Measurements from ENCODE around the gene CNGA2. TPM values are rescaled to one million over a fixed set of nuclear protein-coding genes. Genes with fewer than 3 reads are reported as not detected.

The CNGA2 gene
- total RNA-seq, 2 donors from 2014 or later, result not detected

DNA sequence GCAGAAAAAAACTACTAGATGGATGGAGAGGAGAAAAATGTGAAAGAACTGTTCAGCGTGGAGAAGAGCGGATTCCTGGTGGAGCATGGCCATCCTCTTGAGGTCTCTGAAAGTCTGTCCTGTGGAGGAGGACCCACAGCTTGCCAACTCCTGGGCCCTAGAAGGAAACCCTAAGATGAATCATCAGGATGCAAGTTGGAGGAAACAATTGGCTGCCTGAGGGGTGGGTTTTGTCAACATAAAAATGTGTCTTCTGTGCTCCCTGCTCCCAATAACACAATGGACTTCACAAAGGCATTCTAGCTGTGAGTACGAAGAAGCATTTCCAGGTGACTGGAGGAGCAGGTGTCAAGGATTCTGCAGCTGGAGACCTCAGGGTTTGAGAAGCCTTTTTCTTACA lies 37.2 kb downstream of the CNGA2 start:
- no peak for DNase-seq
- Histone ChIP-seq H3K27ac (no peak overlapping the region), H3K4me1 (no peaks in the 10 kb centered on the region), H3K9me3 (no peaks in the 10 kb centered on the region), H3K27me3 (no peaks in the 10 kb centered on the region), H3K9ac (ENCODE audit: low read depth in 2 of 2, low read length in 2 of 2) (no peak overlapping the region), H3K4me3 (no peak overlapping the region), H3K36me3 (no peaks in the 10 kb centered on the region)
- TF ChIP-seq, protein P1, sequence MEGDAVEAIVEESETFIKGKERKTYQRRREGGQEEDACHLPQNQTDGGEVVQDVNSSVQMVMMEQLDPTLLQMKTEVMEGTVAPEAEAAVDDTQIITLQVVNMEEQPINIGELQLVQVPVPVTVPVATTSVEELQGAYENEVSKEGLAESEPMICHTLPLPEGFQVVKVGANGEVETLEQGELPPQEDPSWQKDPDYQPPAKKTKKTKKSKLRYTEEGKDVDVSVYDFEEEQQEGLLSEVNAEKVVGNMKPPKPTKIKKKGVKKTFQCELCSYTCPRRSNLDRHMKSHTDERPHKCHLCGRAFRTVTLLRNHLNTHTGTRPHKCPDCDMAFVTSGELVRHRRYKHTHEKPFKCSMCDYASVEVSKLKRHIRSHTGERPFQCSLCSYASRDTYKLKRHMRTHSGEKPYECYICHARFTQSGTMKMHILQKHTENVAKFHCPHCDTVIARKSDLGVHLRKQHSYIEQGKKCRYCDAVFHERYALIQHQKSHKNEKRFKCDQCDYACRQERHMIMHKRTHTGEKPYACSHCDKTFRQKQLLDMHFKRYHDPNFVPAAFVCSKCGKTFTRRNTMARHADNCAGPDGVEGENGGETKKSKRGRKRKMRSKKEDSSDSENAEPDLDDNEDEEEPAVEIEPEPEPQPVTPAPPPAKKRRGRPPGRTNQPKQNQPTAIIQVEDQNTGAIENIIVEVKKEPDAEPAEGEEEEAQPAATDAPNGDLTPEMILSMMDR (IDR thresholded peaks at IDR 0.05), result no peak
- intact Hi-C loops (cut with DNase I), result no loop called here

DNA sequence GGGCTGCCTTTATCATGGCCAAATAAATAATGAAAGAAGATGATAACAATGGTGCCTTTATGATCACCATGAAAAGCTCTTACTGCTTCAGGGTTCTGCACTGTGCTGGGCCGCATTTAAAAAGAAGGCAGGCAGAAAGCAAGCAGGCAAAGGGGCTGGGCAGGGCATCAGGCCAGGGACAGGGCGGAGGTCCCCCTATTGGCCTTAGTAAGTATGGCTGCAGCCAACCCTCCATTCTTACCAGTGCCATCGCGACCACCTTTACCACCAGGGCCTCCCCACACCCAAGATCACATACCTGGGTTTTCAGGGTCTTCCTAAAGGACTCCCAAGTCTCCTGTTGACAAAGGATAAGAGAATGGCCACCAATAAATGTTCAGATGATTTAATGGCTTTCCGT lies 38.9 kb downstream of the CNGA2 start:
- Histone ChIP-seq H3K4me3 (no peak overlapping the region), H3K9me3 (no peaks in the 10 kb centered on the region), H3K36me3 (no peaks in the 10 kb centered on the region), H3K27ac (no peak overlapping the region), H3K9ac (ENCODE audit: low read depth in 2 of 2, low read length in 2 of 2) (no peak overlapping the region), H3K4me1 (no peaks in the 10 kb centered on the region), H3K27me3 (no peaks in the 10 kb centered on the region)
- intact Hi-C loops (cut with DNase I), result no loop called here
- no peak for DNase-seq
- TF ChIP-seq, protein P1 (IDR thresholded peaks at IDR 0.05), result no peak

DNA sequence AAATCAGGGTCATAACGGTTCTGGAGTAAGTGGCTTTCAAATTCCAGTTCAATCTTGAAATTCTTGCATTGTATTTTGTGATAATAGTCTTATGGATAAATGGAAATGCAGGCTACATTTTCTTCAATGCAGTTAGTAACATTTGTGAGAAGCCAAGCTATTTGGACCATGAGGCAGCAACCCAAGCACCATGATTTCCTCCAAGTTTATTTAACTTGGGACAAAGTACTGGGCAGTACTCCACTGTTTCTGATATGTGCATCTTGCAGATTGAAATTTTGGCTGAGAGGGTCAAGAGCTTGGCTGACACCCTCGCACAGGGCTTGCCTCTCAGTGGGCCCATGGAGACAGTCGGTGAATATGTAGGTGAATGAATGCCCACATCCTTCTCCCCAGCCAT lies 39.9 kb downstream of the CNGA2 start:
- H3K9me3 ChIP-seq, result no peaks in the 10 kb centered on the region
- H3K36me3 ChIP-seq, result no peaks in the 10 kb centered on the region
- no peak for DNase-seq
- no peak overlapping the region for H3K9ac ChIP-seq (ENCODE audit: low read depth in 2 of 2, low read length in 2 of 2)
- H3K27ac ChIP-seq, result no peak overlapping the region
- no peaks in the 10 kb centered on the region for H3K4me1 ChIP-seq
- H3K27me3 ChIP-seq, result no peaks in the 10 kb centered on the region
- TF ChIP-seq, protein P1 (IDR thresholded peaks at IDR 0.05), result no peak
- H3K4me3 ChIP-seq, result no peak overlapping the region
- intact Hi-C loops (cut with DNase I), result no loop called here

GRCh38 chrX:151776181-151776731 lies 41.7 kb downstream of the CNGA2 start:
- no peak for DNase-seq
- Histone ChIP-seq H3K4me3 (no peak overlapping the region), H3K9me3 (no peaks in the 10 kb centered on the region), H3K9ac (ENCODE audit: low read depth in 2 of 2, low read length in 2 of 2) (no peak overlapping the region), H3K36me3 (no peaks in the 10 kb centered on the region), H3K27me3 (no peaks in the 10 kb centered on the region), H3K4me1 (no peaks in the 10 kb centered on the region), H3K27ac (no peak overlapping the region)
- TF ChIP-seq, protein P1 (IDR thresholded peaks at IDR 0.05), result no peak
- intact Hi-C loops (cut with DNase I), result no loop called here

DNA sequence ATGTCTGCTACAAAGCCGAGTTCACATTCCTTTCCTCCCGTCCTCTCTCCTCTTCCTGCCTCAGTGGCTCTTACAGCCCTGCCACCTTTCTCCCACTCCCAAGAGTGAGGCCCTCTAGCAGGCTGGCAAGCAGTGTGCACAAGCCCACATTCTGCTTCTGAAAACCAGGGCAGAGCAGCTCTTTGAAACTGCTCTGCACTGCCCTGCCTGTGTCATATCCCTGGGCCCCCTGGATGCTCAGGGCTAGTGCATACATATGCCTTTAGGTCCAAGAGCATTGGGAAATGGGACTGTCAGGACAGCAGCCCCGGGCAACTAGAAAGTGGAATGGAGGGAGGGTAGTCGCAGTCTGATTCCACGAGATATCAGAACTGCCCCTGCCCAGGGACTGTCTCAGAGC lies 42.4 kb downstream of the CNGA2 start:
- Histone ChIP-seq H3K9ac (ENCODE audit: low read depth in 2 of 2, low read length in 2 of 2) (no peak overlapping the region), H3K4me3 (no peak overlapping the region), H3K36me3 (no peaks in the 10 kb centered on the region), H3K27me3 (no peaks in the 10 kb centered on the region), H3K4me1 (no peaks in the 10 kb centered on the region), H3K9me3 (no peaks in the 10 kb centered on the region), H3K27ac (no peak overlapping the region)
- TF ChIP-seq, protein P1 (IDR thresholded peaks at IDR 0.05), result no peak
- intact Hi-C loops (cut with DNase I), result no loop called here
- DNase-seq, result no peak
